ENCODE measurements around the gene CADM2. TPM values are rescaled to one million over a fixed set of nuclear protein-coding genes. Genes with fewer than 3 reads are reported as not detected.

The CADM2 gene
- total RNA-seq, 1 experiment from 2014 or later = 0.64 TPM

DNA sequence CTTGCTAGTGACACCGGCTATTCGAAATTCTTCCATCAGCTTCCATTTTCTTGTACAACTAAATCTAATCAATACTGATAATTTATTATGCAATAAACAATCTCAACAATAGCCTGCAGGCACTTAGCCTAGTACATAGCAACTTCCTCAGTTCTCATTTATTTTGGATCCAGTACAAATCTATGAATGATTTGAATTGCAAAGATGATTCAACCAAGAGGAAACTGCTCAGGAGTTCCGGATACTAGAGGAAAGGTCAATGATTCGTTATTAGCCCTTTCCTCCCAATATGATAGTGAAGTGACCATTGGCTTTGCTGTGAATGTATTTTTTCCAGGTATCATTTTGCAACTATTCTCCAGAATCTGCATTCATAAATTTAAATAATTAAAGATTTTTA lies 827.0 kb downstream of the CADM2 start:
- ATAC-seq = no peak
- Histone ChIP-seq H3K27ac (ENCODE audit: low read length) (no peak overlapping the region), H3K4me3 (ENCODE audit: low read depth in 2 of 2, low read length in 2 of 2) (no peak overlapping the region), H3K9me3 (ENCODE audit: control insufficient read depth, insufficient read depth, low read depth, low read length) (no peaks in the 10 kb centered on the region), H3K36me3 (ENCODE audit: control insufficient read depth, insufficient read depth, low read length) (no peaks in the 10 kb centered on the region), H3K27me3 (ENCODE audit: control insufficient read depth, insufficient read depth, low read length) (no peaks in the 10 kb centered on the region), H3K4me1 (ENCODE audit: control insufficient read depth, insufficient read depth, low read length) (no peaks in the 10 kb centered on the region)
- DNase-seq (ENCODE audit: low read depth, low spot score) = no peak
- TF ChIP-seq POLR2AphosphoS5 (IDR thresholded peaks at IDR 0.05; ENCODE audit: low read depth, low read length) (no peak), TCF7L2 (IDR thresholded peaks at IDR 0.05; ENCODE audit: low read depth, low read length) (no peak), SIN3A (IDR thresholded peaks at IDR 0.05; ENCODE audit: borderline replicate concordance, insufficient read depth, low read depth, low read length) (no peak)
- TF ChIP-seq, protein P1, sequence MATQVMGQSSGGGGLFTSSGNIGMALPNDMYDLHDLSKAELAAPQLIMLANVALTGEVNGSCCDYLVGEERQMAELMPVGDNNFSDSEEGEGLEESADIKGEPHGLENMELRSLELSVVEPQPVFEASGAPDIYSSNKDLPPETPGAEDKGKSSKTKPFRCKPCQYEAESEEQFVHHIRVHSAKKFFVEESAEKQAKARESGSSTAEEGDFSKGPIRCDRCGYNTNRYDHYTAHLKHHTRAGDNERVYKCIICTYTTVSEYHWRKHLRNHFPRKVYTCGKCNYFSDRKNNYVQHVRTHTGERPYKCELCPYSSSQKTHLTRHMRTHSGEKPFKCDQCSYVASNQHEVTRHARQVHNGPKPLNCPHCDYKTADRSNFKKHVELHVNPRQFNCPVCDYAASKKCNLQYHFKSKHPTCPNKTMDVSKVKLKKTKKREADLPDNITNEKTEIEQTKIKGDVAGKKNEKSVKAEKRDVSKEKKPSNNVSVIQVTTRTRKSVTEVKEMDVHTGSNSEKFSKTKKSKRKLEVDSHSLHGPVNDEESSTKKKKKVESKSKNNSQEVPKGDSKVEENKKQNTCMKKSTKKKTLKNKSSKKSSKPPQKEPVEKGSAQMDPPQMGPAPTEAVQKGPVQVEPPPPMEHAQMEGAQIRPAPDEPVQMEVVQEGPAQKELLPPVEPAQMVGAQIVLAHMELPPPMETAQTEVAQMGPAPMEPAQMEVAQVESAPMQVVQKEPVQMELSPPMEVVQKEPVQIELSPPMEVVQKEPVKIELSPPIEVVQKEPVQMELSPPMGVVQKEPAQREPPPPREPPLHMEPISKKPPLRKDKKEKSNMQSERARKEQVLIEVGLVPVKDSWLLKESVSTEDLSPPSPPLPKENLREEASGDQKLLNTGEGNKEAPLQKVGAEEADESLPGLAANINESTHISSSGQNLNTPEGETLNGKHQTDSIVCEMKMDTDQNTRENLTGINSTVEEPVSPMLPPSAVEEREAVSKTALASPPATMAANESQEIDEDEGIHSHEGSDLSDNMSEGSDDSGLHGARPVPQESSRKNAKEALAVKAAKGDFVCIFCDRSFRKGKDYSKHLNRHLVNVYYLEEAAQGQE (IDR thresholded peaks at IDR 0.05; ENCODE audit: insufficient read depth in 1 of 2, low read depth in 2 of 2, low read length in 1 of 2) = no peak
- TF ChIP-seq, protein P2, sequence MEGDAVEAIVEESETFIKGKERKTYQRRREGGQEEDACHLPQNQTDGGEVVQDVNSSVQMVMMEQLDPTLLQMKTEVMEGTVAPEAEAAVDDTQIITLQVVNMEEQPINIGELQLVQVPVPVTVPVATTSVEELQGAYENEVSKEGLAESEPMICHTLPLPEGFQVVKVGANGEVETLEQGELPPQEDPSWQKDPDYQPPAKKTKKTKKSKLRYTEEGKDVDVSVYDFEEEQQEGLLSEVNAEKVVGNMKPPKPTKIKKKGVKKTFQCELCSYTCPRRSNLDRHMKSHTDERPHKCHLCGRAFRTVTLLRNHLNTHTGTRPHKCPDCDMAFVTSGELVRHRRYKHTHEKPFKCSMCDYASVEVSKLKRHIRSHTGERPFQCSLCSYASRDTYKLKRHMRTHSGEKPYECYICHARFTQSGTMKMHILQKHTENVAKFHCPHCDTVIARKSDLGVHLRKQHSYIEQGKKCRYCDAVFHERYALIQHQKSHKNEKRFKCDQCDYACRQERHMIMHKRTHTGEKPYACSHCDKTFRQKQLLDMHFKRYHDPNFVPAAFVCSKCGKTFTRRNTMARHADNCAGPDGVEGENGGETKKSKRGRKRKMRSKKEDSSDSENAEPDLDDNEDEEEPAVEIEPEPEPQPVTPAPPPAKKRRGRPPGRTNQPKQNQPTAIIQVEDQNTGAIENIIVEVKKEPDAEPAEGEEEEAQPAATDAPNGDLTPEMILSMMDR (IDR thresholded peaks at IDR 0.05) = no peak
- intact Hi-C loops (cut with micrococcal nuclease; ENCODE audit: unreplicated experiment) = no loop called here
- no TSS peak for BruUV-seq (replicated peaks)
- POLR2A ChIA-PET = no interaction called here
- in situ Hi-C loops (cut with HindIII; ENCODE audit: low pct_unique_long_range_greater_than_20kb, low sequenced_read_pairs) = no loop called here
- CTCF ChIA-PET = no interaction called here

DNA sequence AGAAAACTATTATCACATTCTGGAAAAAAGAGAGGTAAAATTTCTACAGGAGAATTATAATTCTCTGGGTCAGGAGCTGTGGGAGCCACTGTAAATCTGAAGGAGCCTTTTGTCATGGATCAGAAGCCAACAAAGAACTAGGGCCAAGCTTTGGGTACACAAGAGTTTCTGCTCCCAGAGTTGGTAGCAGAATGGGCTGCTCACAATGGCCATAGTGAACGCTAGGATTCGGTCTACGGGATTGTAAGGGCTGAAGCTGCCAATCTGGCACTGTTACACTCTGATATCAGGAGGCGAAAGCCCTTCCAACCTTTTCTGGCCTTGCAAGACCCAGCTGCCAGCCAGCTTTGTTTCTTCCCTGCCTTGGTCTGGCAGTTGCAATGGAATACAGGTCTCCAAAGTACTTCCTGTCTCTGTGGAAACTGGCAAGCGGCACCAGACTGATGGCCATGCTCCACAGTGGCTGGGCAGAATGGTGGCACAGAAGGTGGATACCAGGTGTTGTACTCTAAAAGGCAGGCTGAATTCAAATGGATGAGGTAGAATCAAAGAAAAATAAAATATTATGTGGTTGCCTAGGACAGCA lies 831.7 kb downstream of the CADM2 start:
- H3K9me3 ChIP-seq (ENCODE audit: control insufficient read depth, insufficient read depth, low read depth, low read length) = no peaks in the 10 kb centered on the region
- ATAC-seq = no peak
- TF ChIP-seq, protein P1 (IDR thresholded peaks at IDR 0.05; ENCODE audit: insufficient read depth in 1 of 2, low read depth in 2 of 2, low read length in 1 of 2) = no peak
- TF ChIP-seq SIN3A (IDR thresholded peaks at IDR 0.05; ENCODE audit: borderline replicate concordance, insufficient read depth, low read depth, low read length) (no peak), POLR2AphosphoS5 (IDR thresholded peaks at IDR 0.05; ENCODE audit: low read depth, low read length) (no peak), TCF7L2 (IDR thresholded peaks at IDR 0.05; ENCODE audit: low read depth, low read length) (no peak)
- TF ChIP-seq, protein P2 (IDR thresholded peaks at IDR 0.05) = no peak
- H3K4me3 ChIP-seq (ENCODE audit: low read depth in 2 of 2, low read length in 2 of 2) = no peak overlapping the region
- no peaks in the 10 kb centered on the region for H3K27me3 ChIP-seq (ENCODE audit: control insufficient read depth, insufficient read depth, low read length)
- in situ Hi-C loops (cut with HindIII; ENCODE audit: low pct_unique_long_range_greater_than_20kb, low sequenced_read_pairs) = no loop called here
- POLR2A ChIA-PET = no interaction called here
- no peak overlapping the region for H3K27ac ChIP-seq (ENCODE audit: low read length)
- no peaks in the 10 kb centered on the region for H3K4me1 ChIP-seq (ENCODE audit: control insufficient read depth, insufficient read depth, low read length)
- CTCF ChIA-PET = no interaction called here
- no peaks in the 10 kb centered on the region for H3K36me3 ChIP-seq (ENCODE audit: control insufficient read depth, insufficient read depth, low read length)
- intact Hi-C loops (cut with micrococcal nuclease; ENCODE audit: unreplicated experiment) = loop anchor here (10.0 kb wide), 1 partner anchor 196 kb away; no protein-coding TSS in a partner anchor
- no peak for DNase-seq (ENCODE audit: low read depth, low spot score)
- BruUV-seq (replicated peaks) = no TSS peak
